ENCODE measurements around the gene CHM.

DNA sequence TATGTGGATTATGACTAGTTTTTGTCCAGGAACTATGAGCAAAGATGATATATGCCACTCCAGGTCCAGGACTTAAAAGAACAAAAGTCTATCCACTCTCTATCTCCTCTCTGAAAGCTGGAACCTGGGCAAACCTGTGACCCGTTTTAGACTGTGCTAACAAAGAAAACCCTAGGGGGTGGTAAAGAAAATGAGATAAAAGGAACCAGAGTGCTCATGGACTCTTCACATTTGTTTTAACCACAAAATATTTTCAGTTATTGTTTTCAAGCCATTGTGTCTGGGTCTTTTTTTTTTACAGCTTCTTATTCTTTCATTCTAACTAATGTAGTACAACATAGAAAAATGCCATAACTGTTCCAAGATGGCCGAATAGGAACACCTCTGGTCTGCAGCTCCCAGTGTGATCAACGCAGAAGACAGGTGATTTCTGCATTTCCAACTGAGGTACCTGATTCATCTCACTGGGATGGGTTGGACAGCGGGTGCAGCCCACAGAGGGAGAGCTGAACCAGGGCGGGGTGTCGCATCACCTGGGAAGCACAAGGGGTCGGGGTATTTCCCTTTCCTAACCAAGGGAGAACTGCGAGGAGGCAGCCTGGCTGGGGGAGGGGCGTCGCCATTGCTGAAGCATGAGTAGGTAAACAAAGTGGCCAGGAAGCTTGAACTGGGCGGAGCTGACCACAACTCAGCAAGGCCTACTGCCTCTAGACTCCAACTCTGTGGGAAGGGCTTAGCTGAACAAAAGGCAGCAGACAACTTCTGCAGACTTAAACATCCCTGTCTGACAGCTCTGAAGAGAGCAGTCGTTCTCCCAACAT, 45.1 kb downstream of the CHM start:
- TF ChIP-seq, protein P1, sequence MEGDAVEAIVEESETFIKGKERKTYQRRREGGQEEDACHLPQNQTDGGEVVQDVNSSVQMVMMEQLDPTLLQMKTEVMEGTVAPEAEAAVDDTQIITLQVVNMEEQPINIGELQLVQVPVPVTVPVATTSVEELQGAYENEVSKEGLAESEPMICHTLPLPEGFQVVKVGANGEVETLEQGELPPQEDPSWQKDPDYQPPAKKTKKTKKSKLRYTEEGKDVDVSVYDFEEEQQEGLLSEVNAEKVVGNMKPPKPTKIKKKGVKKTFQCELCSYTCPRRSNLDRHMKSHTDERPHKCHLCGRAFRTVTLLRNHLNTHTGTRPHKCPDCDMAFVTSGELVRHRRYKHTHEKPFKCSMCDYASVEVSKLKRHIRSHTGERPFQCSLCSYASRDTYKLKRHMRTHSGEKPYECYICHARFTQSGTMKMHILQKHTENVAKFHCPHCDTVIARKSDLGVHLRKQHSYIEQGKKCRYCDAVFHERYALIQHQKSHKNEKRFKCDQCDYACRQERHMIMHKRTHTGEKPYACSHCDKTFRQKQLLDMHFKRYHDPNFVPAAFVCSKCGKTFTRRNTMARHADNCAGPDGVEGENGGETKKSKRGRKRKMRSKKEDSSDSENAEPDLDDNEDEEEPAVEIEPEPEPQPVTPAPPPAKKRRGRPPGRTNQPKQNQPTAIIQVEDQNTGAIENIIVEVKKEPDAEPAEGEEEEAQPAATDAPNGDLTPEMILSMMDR (IDR thresholded peaks at IDR 0.05): no peak
- TF ChIP-seq EZH2 (IDR thresholded peaks at IDR 0.05; ENCODE audit: borderline replicate concordance, insufficient read depth, low read depth, low read length, poor library complexity, severe bottlenecking): no peak

Measured in B cell (primary cell).